ENCODE measurements around the gene PCDHGA10.
"Not testable (repeated sequence)": the region's sequence is repeated elsewhere in the genome, so short reads cannot be mapped to it uniquely, and the experiment has no call there.

PCDHGA10 gene

DNA sequence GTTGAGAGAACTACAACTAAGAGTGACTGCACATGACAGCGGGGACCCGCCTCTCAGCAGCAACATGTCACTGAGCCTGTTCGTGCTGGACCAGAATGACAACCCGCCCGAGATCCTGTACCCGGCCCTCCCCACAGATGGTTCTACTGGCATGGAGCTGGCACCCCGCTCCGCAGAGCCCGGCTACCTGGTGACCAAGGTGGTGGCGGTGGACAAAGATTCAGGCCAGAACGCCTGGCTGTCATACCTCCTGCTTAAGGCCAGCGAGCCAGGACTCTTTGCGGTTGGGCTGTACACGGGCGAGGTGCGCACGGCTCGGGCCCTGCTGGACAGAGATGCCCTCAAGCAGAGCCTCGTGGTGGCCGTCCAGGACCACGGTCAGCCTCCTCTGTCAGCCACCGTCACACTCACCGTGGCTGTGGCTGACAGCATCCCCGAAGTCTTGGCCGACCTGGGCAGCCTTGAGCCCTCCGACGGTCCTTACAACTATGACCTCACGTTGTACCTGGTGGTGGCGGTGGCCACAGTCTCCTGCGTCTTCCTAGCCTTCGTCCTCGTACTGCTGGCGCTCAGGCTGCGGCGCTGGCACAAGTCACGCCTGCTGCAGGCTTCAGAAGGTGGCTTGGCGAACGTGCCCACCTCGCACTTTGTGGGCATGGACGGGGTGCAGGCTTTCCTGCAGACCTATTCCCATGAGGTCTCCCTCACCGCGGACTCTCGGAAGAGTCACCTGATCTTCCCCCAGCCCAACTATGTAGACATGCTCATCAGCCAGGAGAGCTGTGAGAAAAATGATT, 28.1 kb upstream of the PCDHGA10 start:
- intact Hi-C loops (cut with micrococcal nuclease) = no loop called here
- Mint-ChIP-seq H3K4me3 (no peak overlapping the region), H3K4me1 (ENCODE audit: low read depth) (no peaks in the 10 kb centered on the region), H3K27me3 (peaks cover 77% of the 10 kb centered on the region), H3K36me3 (ENCODE audit: low read depth) (peaks cover 1% of the 10 kb centered on the region), H3K27ac (no peak overlapping the region), H3K9me3 (peaks cover 38% of the 10 kb centered on the region)

DNA sequence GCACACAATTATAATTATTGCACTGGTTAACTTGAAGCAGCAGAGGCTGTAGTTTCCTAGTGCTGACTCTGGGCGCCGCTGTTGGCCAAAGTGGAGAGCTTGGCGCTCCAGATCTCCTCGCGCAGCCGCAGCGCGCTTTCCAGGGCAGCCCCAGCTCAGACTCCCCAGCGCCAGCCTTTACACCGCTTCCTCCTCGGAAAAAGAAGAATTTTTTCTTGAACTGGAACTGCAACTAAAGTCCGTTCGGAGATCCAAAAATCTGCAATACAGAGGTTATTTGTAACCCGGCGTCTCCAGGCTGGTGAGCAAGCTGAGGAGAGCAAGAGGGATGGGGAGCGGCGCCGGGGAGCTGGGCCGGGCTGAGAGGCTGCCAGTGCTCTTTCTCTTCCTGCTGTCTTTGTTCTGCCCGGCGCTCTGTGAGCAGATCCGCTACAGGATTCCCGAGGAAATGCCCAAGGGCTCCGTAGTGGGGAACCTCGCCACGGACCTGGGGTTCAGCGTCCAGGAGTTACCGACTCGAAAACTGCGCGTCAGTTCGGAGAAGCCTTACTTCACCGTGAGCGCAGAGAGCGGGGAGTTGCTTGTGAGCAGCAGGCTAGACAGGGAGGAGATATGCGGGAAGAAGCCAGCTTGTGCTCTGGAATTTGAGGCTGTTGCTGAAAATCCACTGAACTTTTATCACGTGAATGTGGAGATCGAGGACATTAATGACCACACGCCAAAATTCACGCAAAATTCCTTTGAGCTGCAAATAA, 25.1 kb upstream of the PCDHGA10 start, which contains the start of gene PCDHGB4:
TSS of gene PCDHGB4 (plus strand) at position 142 of the 755 bp plus-strand sequence. CDS start at position 329, 187 bp downstream.
- H3K4me3 Mint-ChIP-seq = peak within 1 kb of the TSS; percentile 63
- H3K36me3 Mint-ChIP-seq (ENCODE audit: low read depth); H3K27ac Mint-ChIP-seq; intact Hi-C loops (cut with micrococcal nuclease); H3K4me1 Mint-ChIP-seq (ENCODE audit: low read depth): not testable (repeated sequence)
- H3K9me3 Mint-ChIP-seq = peaks cover 53% of the 10 kb centered on the region
- H3K27me3 Mint-ChIP-seq = peaks cover 74% of the 10 kb centered on the region

DNA sequence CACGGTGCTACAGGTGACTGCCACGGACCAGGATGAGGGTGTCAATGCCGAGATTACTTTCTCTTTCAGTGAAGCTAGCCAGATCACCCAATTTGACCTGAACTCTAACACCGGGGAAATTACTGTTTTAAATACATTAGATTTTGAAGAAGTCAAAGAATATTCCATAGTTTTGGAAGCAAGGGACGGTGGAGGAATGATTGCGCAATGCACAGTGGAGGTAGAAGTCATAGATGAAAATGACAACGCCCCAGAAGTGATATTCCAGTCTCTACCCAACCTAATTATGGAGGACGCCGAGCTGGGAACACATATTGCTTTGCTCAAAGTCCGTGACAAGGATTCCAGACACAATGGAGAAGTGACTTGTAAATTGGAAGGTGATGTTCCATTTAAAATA, 24.1 kb upstream of the PCDHGA10 start:
- intact Hi-C loops (cut with micrococcal nuclease) = no loop called here
- Mint-ChIP-seq H3K36me3 (ENCODE audit: low read depth) (peaks cover 7% of the 10 kb centered on the region), H3K27me3 (peaks cover 73% of the 10 kb centered on the region), H3K9me3 (peaks cover 53% of the 10 kb centered on the region), H3K4me3 (no peak overlapping the region), H3K4me1 (ENCODE audit: low read depth) (no peaks in the 10 kb centered on the region), H3K27ac (no peak overlapping the region)

DNA sequence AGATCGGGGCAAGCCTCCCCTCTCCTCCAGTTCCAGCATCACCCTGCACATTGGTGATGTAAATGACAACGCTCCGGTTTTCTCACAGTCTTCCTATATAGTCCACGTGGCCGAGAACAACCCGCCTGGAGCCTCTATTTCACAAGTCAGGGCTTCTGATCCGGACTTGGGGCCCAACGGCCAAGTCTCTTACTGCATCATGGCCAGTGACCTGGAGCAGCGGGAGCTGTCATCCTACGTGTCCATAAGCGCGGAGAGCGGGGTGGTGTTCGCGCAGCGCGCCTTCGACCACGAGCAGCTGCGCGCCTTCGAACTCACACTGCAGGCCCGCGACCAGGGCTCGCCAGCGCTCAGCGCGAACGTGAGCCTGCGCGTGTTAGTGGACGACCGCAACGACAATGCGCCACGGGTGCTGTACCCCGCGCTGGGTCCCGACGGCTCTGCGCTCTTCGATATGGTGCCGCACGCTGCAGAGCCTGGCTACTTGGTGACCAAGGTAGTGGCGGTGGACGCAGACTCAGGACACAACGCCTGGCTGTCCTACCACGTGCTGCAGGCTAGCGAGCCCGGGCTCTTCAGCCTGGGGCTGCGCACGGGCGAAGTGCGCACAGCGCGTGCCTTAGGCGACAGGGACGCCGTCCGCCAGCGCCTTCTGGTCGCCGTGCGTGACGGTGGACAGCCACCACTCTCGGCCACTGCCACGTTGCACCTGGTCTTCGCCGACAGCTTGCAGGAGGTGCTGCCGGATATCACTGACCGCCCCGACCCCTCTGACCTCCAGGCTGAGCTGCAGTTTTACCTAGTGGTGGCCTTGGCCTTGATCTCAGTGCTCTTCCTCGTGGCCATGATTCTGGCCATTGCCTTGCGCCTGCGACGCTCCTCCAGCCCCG, 23.4 kb upstream of the PCDHGA10 start:
- Mint-ChIP-seq H3K27me3 (peaks cover 73% of the 10 kb centered on the region), H3K9me3 (peaks cover 57% of the 10 kb centered on the region), H3K4me3 (no peak overlapping the region), H3K36me3 (ENCODE audit: low read depth) (peaks cover 7% of the 10 kb centered on the region), H3K4me1 (ENCODE audit: low read depth) (no peaks in the 10 kb centered on the region), H3K27ac (no peak overlapping the region)
- intact Hi-C loops (cut with micrococcal nuclease) = no loop called here

DNA sequence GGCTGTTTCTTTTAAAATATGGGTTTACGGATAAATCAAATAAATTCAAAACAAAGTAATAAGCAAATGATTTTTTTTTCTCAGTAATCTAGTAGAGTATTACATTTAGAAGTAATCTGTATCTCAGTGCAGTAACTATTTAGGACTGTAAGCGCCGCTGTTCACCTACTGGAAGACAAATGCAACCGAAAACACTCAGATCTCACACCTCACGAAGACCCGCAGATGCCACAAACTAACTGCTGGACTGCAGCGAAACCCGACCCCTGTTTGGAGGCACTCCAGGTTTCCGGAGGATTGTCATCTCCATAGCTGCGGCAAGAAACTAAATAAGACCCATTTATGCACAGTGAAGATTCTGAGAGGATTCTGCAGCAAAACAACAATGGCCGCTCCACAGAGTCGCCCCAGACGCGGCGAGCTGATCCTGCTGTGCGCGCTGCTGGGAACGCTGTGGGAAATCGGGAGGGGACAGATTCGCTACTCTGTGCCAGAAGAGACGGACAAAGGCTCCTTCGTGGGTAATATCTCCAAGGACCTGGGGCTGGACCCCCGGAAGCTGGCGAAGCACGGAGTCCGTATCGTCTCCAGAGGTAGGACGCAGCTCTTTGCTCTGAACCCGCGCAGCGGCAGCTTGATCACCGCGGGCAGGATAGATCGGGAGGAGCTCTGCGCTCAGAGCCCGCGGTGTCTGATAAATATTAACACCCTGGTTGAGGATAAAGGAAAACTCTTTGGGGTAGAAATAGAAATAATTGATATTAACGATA, 20.2 kb upstream of the PCDHGA10 start, which contains the start of gene PCDHGA8:
TSS of gene PCDHGA8 (plus strand) at position 205 of the 770 bp plus-strand sequence. CDS start at position 386, 181 bp downstream.
- H3K4me3 Mint-ChIP-seq = no peak within 1 kb of the TSS
- H3K27ac Mint-ChIP-seq = no peak within 1 kb of the TSS
- no peaks in the 10 kb centered on the region for H3K4me1 Mint-ChIP-seq (ENCODE audit: low read depth)
- H3K27me3 Mint-ChIP-seq = peaks cover 72% of the 10 kb centered on the region
- H3K9me3 Mint-ChIP-seq = peaks cover 59% of the 10 kb centered on the region
- intact Hi-C loops (cut with micrococcal nuclease) = no loop called here
- H3K36me3 Mint-ChIP-seq (ENCODE audit: low read depth) = peaks cover 7% of the 10 kb centered on the region

DNA sequence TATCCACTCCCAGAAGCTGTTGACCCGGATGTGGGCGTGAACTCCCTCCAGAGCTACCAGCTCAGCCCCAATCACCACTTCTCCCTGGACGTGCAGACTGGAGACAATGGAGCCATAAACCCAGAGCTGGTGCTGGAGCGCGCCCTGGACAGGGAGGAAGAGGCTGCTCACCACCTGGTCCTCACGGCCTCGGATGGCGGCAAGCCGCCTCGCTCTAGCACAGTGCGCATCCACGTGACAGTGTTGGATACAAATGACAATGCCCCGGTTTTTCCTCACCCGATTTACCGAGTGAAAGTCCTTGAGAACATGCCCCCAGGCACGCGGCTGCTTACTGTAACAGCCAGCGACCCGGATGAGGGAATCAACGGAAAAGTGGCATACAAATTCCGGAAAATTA, 19.5 kb upstream of the PCDHGA10 start:
- Mint-ChIP-seq H3K4me1 (ENCODE audit: low read depth) (no peaks in the 10 kb centered on the region), H3K4me3 (no peak overlapping the region), H3K27ac (no peak overlapping the region), H3K27me3 (peaks cover 72% of the 10 kb centered on the region), H3K9me3 (peaks cover 57% of the 10 kb centered on the region), H3K36me3 (ENCODE audit: low read depth) (peaks cover 7% of the 10 kb centered on the region)
- intact Hi-C loops (cut with micrococcal nuclease) = no loop called here

DNA sequence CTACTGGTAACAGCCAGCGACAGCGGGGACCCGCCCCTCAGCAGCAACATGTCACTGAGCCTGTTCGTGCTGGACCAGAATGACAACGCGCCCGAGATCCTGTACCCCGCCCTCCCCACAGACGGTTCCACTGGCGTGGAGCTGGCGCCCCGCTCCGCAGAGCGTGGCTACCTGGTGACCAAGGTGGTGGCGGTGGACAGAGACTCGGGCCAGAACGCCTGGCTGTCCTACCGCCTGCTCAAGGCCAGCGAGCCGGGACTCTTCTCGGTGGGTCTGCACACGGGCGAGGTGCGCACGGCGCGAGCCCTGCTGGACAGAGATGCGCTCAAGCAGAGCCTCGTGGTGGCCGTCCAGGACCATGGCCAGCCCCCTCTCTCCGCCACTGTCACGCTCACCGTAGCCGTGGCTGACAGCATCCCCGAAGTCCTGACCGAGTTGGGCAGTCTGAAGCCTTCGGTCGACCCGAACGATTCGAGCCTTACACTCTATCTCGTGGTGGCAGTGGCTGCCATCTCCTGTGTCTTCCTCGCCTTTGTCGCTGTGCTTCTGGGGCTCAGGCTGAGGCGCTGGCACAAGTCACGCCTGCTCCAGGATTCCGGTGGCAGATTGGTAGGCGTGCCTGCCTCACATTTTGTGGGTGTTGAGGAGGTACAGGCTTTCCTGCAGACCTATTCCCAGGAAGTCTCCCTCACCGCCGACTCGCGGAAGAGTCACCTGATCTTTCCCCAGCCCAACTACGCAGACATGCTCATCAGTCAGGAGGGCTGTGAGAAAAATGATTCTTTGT, 18.2 kb upstream of the PCDHGA10 start:
- Mint-ChIP-seq H3K9me3 (peaks cover 55% of the 10 kb centered on the region), H3K27me3 (peaks cover 72% of the 10 kb centered on the region)
- H3K4me1 Mint-ChIP-seq (ENCODE audit: low read depth); H3K36me3 Mint-ChIP-seq (ENCODE audit: low read depth); intact Hi-C loops (cut with micrococcal nuclease); H3K4me3 Mint-ChIP-seq; H3K27ac Mint-ChIP-seq: not testable (repeated sequence)

DNA sequence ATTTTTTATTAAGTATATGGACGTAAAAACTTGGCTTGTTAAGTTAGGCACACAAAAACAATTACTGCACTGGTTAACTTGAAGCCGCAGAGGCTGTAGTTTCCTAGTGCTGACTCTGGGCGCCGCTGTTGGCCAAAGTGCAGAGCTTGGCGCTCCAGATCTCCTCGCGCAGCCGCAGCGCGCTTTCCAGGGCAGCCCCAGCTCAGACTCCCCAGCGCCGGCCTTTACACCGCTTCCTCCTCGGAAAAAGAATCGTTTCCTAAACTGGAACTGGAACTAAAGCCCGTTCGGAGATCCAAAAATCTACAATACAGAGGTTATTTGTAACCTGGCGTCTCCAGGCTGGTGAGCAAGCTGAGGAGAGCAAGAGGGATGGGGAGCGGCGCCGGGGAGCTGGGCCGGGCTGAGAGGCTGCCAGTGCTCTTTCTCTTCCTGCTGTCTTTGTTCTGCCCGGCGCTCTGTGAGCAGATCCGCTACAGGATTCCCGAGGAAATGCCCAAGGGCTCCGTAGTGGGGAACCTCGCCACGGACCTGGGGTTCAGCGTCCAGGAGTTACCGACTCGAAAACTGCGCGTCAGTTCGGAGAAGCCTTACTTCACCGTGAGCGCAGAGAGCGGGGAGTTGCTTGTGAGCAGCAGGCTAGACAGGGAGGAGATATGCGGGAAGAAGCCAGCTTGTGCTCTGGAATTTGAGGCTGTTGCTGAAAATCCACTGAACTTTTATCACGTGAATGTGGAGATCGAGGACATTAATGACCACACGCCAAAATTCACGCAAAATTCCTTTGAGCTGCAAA, 14.8 kb upstream of the PCDHGA10 start, which contains the start of gene PCDHGB5:
TSS of gene PCDHGB5 (plus strand) at position 192 of the 796 bp plus-strand sequence. CDS start at position 373, 181 bp downstream.
- Mint-ChIP-seq H3K4me3 (peak within 1 kb of the TSS; percentile 67), H3K27me3 (peaks cover 74% of the 10 kb centered on the region), H3K9me3 (peaks cover 49% of the 10 kb centered on the region)
- H3K27ac Mint-ChIP-seq; H3K36me3 Mint-ChIP-seq (ENCODE audit: low read depth); H3K4me1 Mint-ChIP-seq (ENCODE audit: low read depth); intact Hi-C loops (cut with micrococcal nuclease): not testable (repeated sequence)

DNA sequence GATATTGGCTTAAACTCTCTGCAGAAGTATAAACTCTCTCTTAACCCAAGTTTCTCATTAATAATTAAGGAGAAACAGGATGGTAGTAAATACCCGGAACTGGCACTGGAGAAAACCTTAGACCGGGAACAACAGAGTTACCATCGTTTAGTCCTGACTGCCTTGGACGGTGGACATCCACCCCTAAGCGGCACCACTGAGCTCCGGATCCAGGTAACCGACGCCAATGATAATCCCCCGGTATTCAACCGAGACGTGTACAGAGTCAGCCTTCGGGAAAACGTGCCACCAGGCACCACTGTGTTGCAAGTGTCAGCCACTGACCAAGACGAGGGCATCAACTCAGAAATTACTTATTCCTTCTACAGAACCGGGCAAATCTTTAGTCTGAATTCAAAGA, 14.2 kb upstream of the PCDHGA10 start:
- intact Hi-C loops (cut with micrococcal nuclease) = no loop called here
- H3K27me3 Mint-ChIP-seq = peaks cover 74% of the 10 kb centered on the region
- H3K9me3 Mint-ChIP-seq = peaks cover 49% of the 10 kb centered on the region
- no peaks in the 10 kb centered on the region for H3K4me1 Mint-ChIP-seq (ENCODE audit: low read depth)
- no peaks in the 10 kb centered on the region for H3K36me3 Mint-ChIP-seq (ENCODE audit: low read depth)
- no peak overlapping the region for H3K4me3 Mint-ChIP-seq
- H3K27ac Mint-ChIP-seq = no peak overlapping the region

DNA sequence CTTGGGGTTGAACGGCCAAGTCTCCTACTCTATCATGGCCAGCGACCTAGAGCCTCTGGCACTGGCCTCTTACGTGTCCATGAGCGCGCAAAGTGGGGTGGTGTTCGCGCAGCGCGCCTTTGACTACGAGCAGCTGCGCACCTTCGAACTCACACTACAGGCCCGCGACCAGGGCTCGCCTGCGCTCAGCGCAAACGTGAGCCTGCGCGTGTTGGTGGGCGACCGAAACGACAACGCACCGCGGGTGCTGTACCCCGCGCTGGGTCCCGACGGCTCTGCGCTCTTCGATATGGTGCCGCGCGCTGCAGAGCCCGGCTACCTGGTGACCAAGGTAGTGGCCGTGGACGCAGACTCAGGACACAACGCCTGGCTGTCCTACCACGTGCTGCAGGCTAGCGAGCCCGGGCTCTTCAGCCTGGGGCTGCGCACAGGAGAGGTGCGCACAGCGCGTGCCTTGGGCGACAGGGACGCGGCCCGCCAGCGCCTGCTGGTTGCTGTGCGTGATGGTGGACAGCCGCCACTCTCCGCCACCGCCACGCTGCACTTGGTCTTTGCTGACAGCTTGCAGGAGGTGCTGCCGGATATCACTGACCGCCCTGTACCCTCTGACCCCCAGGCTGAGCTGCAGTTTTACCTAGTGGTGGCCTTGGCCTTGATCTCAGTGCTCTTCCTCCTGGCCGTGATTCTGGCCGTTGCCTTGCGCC, 13.1 kb upstream of the PCDHGA10 start:
- Mint-ChIP-seq H3K27ac (no peak overlapping the region), H3K36me3 (ENCODE audit: low read depth) (no peaks in the 10 kb centered on the region), H3K4me3 (no peak overlapping the region), H3K4me1 (ENCODE audit: low read depth) (no peaks in the 10 kb centered on the region), H3K9me3 (peaks cover 45% of the 10 kb centered on the region), H3K27me3 (peaks cover 76% of the 10 kb centered on the region)
- intact Hi-C loops (cut with micrococcal nuclease) = no loop called here

DNA sequence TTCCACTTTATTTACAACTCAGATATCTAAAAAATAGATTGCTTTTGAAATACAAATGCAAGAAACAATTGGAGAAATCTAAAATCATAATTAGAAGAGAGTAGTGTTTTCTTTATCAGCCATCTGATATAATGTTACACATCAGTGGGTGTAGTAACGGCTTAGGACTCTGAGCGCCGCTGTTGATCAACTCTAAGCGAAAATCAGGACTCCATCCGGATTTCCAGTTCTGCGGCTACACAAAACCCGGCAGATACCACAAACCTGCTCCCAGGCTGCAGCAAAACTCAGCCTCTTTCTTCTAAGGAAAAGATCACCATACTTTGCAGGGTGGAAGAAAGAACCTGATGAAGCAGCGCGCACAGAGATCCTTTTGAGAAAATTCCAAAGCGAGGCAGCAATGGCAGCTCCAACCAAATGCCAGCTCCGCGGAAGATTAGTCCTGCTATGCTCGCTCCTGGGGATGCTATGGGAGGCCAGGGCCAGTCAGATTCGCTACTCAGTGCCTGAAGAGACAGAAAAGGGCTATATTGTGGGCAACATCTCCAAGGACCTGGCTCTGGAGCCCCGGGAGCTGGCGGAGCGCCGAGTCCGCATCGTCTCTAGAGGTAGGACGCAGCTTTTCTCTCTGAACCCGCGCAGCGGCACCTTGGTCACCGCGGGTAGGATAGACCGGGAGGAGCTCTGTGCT, 10.1 kb upstream of the PCDHGA10 start, which contains the start of gene PCDHGA9:
TSS of gene PCDHGA9 (plus strand) at position 226 of the 691 bp plus-strand sequence. CDS start at position 401, 175 bp downstream.
- Mint-ChIP-seq H3K4me1 (ENCODE audit: low read depth) (no peaks in the 10 kb centered on the region), H3K27me3 (peaks cover 77% of the 10 kb centered on the region)

More for the DNA sequence above, 10.1 kb upstream of the PCDHGA10 start, which contains the start of gene PCDHGA9:
- Mint-ChIP-seq H3K9me3 (peaks cover 38% of the 10 kb centered on the region), H3K27ac (no peak within 1 kb of the TSS), H3K36me3 (ENCODE audit: low read depth) (no peaks in the 10 kb centered on the region), H3K4me3 (no peak within 1 kb of the TSS)
- intact Hi-C loops (cut with micrococcal nuclease) = no loop called here
